Loucy (cell line): ENCODE measurements around the gene PSD2.

Experiments
- H2AFZ ChIP-seq: fragments of 200-600 bp; sonication (generic); 2 replicates; pipeline ENCODE4 v1.6.0; 2016; ENCODE audit warnings: antibody characterized with exemption, mild to moderate bottlenecking, low read length, moderate library complexity
- H3F3A ChIP-seq: fragments of 200-600 bp; 2 replicates; pipeline ENCODE4 v1.6.0; 2016; ENCODE audit warnings: antibody characterized with exemption, low read depth, mild to moderate bottlenecking
- H3K27me3 ChIP-seq: fragments of 200-600 bp; sonication (generic); 2 replicates; pipeline ENCODE4 v1.6.1; 2014; ENCODE audit warnings: low read length, mild to moderate bottlenecking; ENCODE audit not compliant: insufficient read depth, poor library complexity, severe bottlenecking
- H3K36me3 ChIP-seq: fragments of 200-600 bp; sonication (generic); 2 replicates; pipeline ENCODE4 v1.6.1; 2016; ENCODE audit warnings: low read length; ENCODE audit not compliant: insufficient read depth
- H3K4me1 ChIP-seq: fragments of 200-600 bp; sonication (generic); 2 replicates; pipeline ENCODE4 v1.5.1; 2014; ENCODE audit warnings: low read length, mild to moderate bottlenecking; ENCODE audit not compliant: insufficient read depth, poor library complexity, severe bottlenecking
- H3K4me2 ChIP-seq: fragments of 200-600 bp; sonication (generic); 2 replicates; pipeline ENCODE4 v1.6.0; 2014; ENCODE audit warnings: antibody characterized with exemption, low read length, low read depth, mild to moderate bottlenecking; ENCODE audit not compliant: poor library complexity, severe bottlenecking
- H3K4me3 ChIP-seq: fragments of 200-600 bp; sonication (generic); 2 replicates; pipeline ENCODE4 v1.5.1; 2014; ENCODE audit warnings: low read length, mild to moderate bottlenecking, mixed read lengths; ENCODE audit not compliant: poor library complexity, severe bottlenecking
- H3K79me2 ChIP-seq: fragments of 200-600 bp; sonication (generic); 2 replicates; pipeline ENCODE4 v1.6.1; 2014; ENCODE audit warnings: low read length; ENCODE audit not compliant: insufficient read depth
- H3K9ac ChIP-seq: fragments of 200-600 bp; sonication (generic); 2 replicates; pipeline ENCODE4 v1.6.0; 2014; ENCODE audit warnings: mild to moderate bottlenecking, low read depth, low read length, moderate library complexity; ENCODE audit not compliant: poor library complexity, severe bottlenecking
- H3K9me2 ChIP-seq: fragments of 200-600 bp; sonication (generic); replicated peaks from 2 replicates; pipeline ENCODE4 v1.6.1; 2016; ENCODE audit warnings: low read depth, low read length, mixed read lengths
- H3K9me3 ChIP-seq: fragments of 200-600 bp; sonication (generic); 2 replicates; pipeline ENCODE4 v1.6.1; 2014; ENCODE audit warnings: mild to moderate bottlenecking, antibody characterized with exemption, low read length, low read depth; ENCODE audit not compliant: insufficient read depth
- H4K20me1 ChIP-seq: fragments of 200-600 bp; sonication (generic); 2 replicates; pipeline ENCODE4 v1.6.0; 2014; ENCODE audit warnings: antibody characterized with exemption, low read length, mild to moderate bottlenecking; ENCODE audit not compliant: insufficient read depth, poor library complexity, severe bottlenecking
- CTCF ChIP-seq: fragments of 200-600 bp; sonication (generic); conservative IDR thresholded peaks from 2 replicates; pipeline ENCODE4 v1.5.1; 2014; ENCODE audit warnings: mild to moderate bottlenecking, antibody characterized with exemption, low read length
- EZH2phosphoT487 ChIP-seq: fragments of 200-600 bp; IDR thresholded peaks from 2 replicates; pipeline ENCODE4 v1.6.1; 2018; ENCODE audit warnings: antibody characterized with exemption, mild to moderate bottlenecking, moderate library complexity, borderline replicate concordance

Gene PSD2

GRCh38 chr5:139795074-139796001 lies at the start of gene PSD2:
PSD2 (plus strand) TSS chr5:139795808; CDS start chr5:139809441, 13,633 bp downstream.
- H3K27me3 ChIP-seq = no peaks in the 10 kb centered on the region
- H3K9ac ChIP-seq = no peak within 1 kb of the TSS
- no peaks in the 10 kb centered on the region for H3K36me3 ChIP-seq
- no peaks in the 10 kb centered on the region for H4K20me1 ChIP-seq
- H3K79me2 ChIP-seq = no peaks in the 10 kb centered on the region
- no peak within 1 kb of the TSS for H3K4me3 ChIP-seq
- H3K9me3 ChIP-seq = no peaks in the 10 kb centered on the region
- H2AFZ ChIP-seq = no peak within 1 kb of the TSS
- H3K4me2 ChIP-seq = no peak within 1 kb of the TSS
- no peaks in the 10 kb centered on the region for H3F3A ChIP-seq
- TF ChIP-seq EZH2phosphoT487 (no peak), CTCF (no peak)
- no peaks in the 10 kb centered on the region for H3K4me1 ChIP-seq
- no peaks in the 10 kb centered on the region for H3K9me2 ChIP-seq

GRCh38 chr5:139746691-139747582 lies 48.7 kb upstream of the PSD2 start:
- H3K4me3 ChIP-seq = peak overlapping the region; percentile 72
- no peak for TF ChIP-seq CTCF
- TF ChIP-seq EZH2phosphoT487 = no peak
- H3F3A ChIP-seq = no peaks in the 10 kb centered on the region
- H3K9ac ChIP-seq = peak overlapping the region; percentile 76
- no peaks in the 10 kb centered on the region for H3K36me3 ChIP-seq
- peak overlapping the region; percentile 68 for H2AFZ ChIP-seq
- H3K9me3 ChIP-seq = no peaks in the 10 kb centered on the region
- H3K27me3 ChIP-seq = no peaks in the 10 kb centered on the region
- H4K20me1 ChIP-seq = no peaks in the 10 kb centered on the region
- H3K4me1 ChIP-seq = peaks cover 41% of the 10 kb centered on the region
- peak overlapping the region; percentile 82 for H3K4me2 ChIP-seq
- no peaks in the 10 kb centered on the region for H3K9me2 ChIP-seq
- H3K79me2 ChIP-seq = no peaks in the 10 kb centered on the region

GRCh38 chr5:139747583-139748504 lies 47.8 kb upstream of the PSD2 start:
- Histone ChIP-seq H3K9me2 (no peaks in the 10 kb centered on the region), H3K4me1 (peaks cover 41% of the 10 kb centered on the region), H4K20me1 (no peaks in the 10 kb centered on the region), H3F3A (no peaks in the 10 kb centered on the region), H3K9me3 (no peaks in the 10 kb centered on the region), H3K4me3 (peak overlapping the region; percentile 72), H2AFZ (peak overlapping the region; percentile 68), H3K4me2 (peak overlapping the region; percentile 82), H3K79me2 (no peaks in the 10 kb centered on the region), H3K36me3 (no peaks in the 10 kb centered on the region), H3K27me3 (no peaks in the 10 kb centered on the region), H3K9ac (peak overlapping the region; percentile 76)
- TF ChIP-seq CTCF (no peak), EZH2phosphoT487 (no peak)
